Glomerular visceral epithelial cell (primary cell): ENCODE measurements around the gene LDLRAD3.

Experiments used
- DNase-seq: peaks from one replicate; pipeline ENCODE4 v3.0.0-alpha.2; 2016; ENCODE audit errors: extremely low spot score

The LDLRAD3 gene

DNA sequence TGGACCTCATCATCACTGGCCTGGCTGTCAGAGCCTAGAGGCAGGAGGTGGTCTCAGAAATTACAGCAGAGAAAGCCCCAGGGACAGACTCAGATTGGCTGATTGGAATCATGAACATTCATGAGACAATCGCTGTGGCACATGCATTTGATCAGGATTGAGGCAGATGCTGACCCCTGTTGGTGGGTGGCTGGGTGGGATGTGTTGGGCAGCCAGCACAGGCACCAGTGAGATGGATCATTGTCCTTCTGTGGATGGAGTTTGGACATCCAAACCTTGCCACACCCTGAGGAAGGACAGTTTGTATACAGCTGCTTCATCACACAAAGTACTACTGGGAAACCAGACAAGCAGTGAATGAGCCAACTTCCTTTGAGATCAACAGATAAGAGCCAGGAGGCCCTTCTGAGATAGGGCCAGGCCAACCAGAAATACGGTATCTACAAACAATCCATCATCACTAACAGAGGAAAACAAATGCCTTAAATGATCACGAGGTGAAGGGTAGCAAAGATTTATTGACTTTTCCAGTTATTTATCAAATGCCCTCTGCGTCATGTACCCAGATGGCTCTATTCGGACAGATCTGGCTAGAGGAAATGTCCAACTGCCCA lies 328.0 kb downstream of the LDLRAD3 start:
- no peak for DNase-seq

DNA sequence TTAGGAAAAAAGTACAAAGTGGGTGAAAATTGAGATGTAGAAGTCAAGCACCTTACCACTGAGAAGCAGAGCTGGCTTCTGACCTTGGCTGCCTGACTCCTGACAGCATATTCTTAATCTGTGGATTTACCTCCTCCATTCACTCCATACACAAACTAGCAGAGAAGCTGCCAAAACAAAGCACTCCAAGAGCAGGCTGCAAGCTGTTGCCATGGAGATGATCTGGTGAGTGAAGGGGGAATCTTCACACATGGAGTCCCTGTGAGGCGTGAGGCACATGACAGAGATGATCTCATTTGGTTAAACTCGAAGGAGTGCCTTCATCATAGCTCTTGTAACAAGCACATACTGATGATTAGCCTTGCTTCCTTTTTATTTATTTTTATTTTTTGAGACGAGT lies 329.2 kb downstream of the LDLRAD3 start:
- no peak for DNase-seq

DNA sequence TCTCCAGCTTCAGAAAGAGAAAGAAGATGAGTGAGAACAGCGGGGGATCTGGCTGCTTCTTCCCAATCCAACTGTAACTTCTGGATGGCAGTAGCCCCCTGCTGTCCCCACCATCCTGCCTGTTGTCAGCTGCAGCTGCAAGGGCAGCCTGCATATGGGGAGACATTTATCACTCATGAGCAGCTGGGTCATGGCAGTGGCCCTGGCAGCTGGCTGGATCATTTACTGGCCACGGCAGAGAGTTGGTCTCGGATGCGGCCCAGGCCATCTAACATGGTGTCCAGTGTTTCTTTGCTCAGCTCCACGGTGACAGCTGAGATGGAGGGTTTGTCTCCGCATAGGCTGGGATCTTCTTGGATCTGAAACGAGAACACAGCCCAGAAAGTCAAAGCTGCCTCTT lies 330.6 kb downstream of the LDLRAD3 start:
- no peak for DNase-seq

DNA sequence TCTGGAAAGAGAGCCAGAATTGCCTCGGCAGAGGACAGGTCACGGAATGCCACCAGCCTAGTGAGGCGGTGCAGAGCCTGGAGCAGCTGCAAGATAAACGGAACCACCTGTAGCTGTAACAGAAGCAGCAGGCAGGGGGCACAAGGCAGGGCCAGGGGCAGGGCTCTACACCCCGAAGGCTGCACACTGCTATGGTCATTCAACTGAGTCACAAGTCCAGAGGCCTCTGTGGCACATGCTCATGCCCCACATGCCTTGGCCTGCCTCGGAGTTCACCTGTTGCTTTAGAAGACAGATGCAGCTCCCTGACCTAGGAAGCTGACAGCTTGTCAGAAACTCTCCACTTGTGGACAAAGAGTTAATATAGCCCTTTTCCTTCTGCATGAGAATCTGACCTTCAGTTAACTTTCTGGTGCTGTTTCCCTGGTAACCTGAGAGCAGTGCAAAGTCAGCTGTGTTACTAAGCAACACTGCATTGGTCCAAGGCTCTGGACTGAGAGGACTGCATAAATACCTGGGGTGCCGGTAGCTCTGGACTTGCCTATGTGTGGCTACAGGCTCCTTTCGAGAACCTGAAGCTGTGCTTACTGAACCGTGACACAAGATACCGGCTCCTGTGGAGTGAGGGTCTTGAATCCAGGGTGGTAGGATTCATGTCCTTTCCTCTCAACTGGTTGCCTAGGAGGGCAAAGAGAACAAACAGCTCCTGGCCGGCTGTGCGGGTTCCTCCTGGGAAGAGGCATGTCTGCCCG lies 334.8 kb downstream of the LDLRAD3 start:
- DNase-seq = peak; percentile 27

DNA sequence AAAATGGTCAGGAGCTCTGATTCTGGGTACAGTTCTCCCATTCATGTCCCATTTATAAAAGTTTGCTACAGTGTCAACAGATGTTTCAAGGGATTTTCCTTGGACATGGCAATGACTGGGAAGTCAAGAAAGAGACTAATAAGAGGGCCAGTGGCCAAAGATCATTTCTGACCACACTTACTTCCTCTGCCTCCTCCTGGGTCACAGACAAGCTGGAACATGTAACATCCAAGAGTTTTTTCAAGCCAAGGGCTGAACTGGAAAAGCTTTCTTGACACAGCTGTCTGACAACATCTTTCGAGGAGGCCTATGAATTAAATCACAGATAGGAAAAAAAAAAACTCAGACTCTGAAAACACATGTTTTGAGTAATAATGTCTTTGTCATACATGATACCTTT lies 336.7 kb downstream of the LDLRAD3 start:
- peak; percentile 13 for DNase-seq
